ENCODE data around the gene CFAP97D1.

- TF ChIP-seq CTCF (conservative IDR thresholded peaks at IDR 0.05 in 1 of 2, IDR thresholded peaks at IDR 0.05 in 1 of 2; ENCODE audit: extremely low read depth in 1 of 2, insufficient read depth in 1 of 2, low read depth in 1 of 2, low read length in 2 of 2) (no peak), EZH2 (IDR thresholded peaks at IDR 0.05; ENCODE audit: borderline replicate concordance, low read length) (no peak)
These were observed 30.1 kb upstream of the CFAP97D1 start for GRCh38 chr17:43750153-43750552.
